Measurements from ENCODE around the gene VKORC1.

The VKORC1 gene

GRCh38 chr16:31050280-31051030 is 44.1 kb downstream of the VKORC1 start:
- ATAC-seq (replicated peaks; ENCODE audit: extremely low read depth, poor library complexity, severe bottlenecking) = no peak
- H3K4me3 Mint-ChIP-seq = no peak overlapping the region
- H3K36me3 Mint-ChIP-seq (ENCODE audit: insufficient read depth) = peaks cover 2% of the 10 kb centered on the region
- no peak for DNase-seq (ENCODE audit: low spot score in 2 of 2)
- H3K4me1 Mint-ChIP-seq = peaks cover 9% of the 10 kb centered on the region
- H3K27me3 Mint-ChIP-seq = no peaks in the 10 kb centered on the region
- no peak overlapping the region for H3K27ac Mint-ChIP-seq (ENCODE audit: low read depth)
- no peaks in the 10 kb centered on the region for H3K9me3 Mint-ChIP-seq

GRCh38 chr16:31043898-31044481 is 50.6 kb downstream of the VKORC1 start:
- Mint-ChIP-seq H3K27ac (ENCODE audit: low read depth) (no peak overlapping the region), H3K4me1 (no peaks in the 10 kb centered on the region)

GRCh38 chr16:31043352-31043751 is 51.2 kb downstream of the VKORC1 start:
- ATAC-seq (replicated peaks; ENCODE audit: extremely low read depth, poor library complexity, severe bottlenecking) (no peak), DNase-seq (ENCODE audit: low spot score in 2 of 2) (no peak)
- H3K36me3 Mint-ChIP-seq (ENCODE audit: insufficient read depth) = peaks cover 21% of the 10 kb centered on the region
- H3K27me3 Mint-ChIP-seq = no peaks in the 10 kb centered on the region
- no peaks in the 10 kb centered on the region for H3K4me1 Mint-ChIP-seq
- no peak overlapping the region for H3K4me3 Mint-ChIP-seq
- no peaks in the 10 kb centered on the region for H3K9me3 Mint-ChIP-seq
- H3K27ac Mint-ChIP-seq (ENCODE audit: low read depth) = no peak overlapping the region

More at GRCh38 chr16:31043898-31044481, 50.6 kb downstream of the VKORC1 start:
- ATAC-seq (replicated peaks; ENCODE audit: extremely low read depth, poor library complexity, severe bottlenecking) (no peak), DNase-seq (ENCODE audit: low spot score in 2 of 2) (no peak)
- H3K36me3 Mint-ChIP-seq (ENCODE audit: insufficient read depth) = peaks cover 21% of the 10 kb centered on the region
- no peaks in the 10 kb centered on the region for H3K27me3 Mint-ChIP-seq
- no peaks in the 10 kb centered on the region for H3K9me3 Mint-ChIP-seq
- no peak overlapping the region for H3K4me3 Mint-ChIP-seq

GRCh38 chr16:31042866-31043265 is 51.7 kb downstream of the VKORC1 start:
- no peak for DNase-seq (ENCODE audit: low spot score in 2 of 2)
- no peak overlapping the region for H3K4me3 Mint-ChIP-seq
- H3K36me3 Mint-ChIP-seq (ENCODE audit: insufficient read depth) = peaks cover 20% of the 10 kb centered on the region
- no peaks in the 10 kb centered on the region for H3K27me3 Mint-ChIP-seq
- H3K9me3 Mint-ChIP-seq = no peaks in the 10 kb centered on the region
- ATAC-seq (replicated peaks; ENCODE audit: extremely low read depth, poor library complexity, severe bottlenecking) = no peak
- H3K4me1 Mint-ChIP-seq = no peaks in the 10 kb centered on the region
- no peak overlapping the region for H3K27ac Mint-ChIP-seq (ENCODE audit: low read depth)
